SW480 (cell line): ENCODE measurements around the gene EXOSC9.

ENCODE experiments used
- DNase-seq: peaks from one replicate; pipeline ENCODE4 v3.0.0-alpha.2; 2016; ENCODE audit warnings: low spot score

EXOSC9 gene

GRCh38 chr4:121789960-121790829 is 10.9 kb upstream of the EXOSC9 start:
- no peak for DNase-seq

- no peak for DNase-seq
These were observed 10.1 kb upstream of the EXOSC9 start for GRCh38 chr4:121790976-121791375.

GRCh38 chr4:121791481-121791880 is 9.6 kb upstream of the EXOSC9 start:
- peak; percentile 1 for DNase-seq

- DNase-seq, result no peak
These were observed 8.2 kb upstream of the EXOSC9 start for GRCh38 chr4:121792966-121793365.

GRCh38 chr4:121794505-121795188 is 6.5 kb upstream of the EXOSC9 start:
- DNase-seq, result no peak

GRCh38 chr4:121796283-121796682 is 4.8 kb upstream of the EXOSC9 start:
- no peak for DNase-seq

- no peak for DNase-seq
These were observed 1.8 kb upstream of the EXOSC9 start for GRCh38 chr4:121799208-121799823.

- no peak for DNase-seq
These were observed 1.1 kb upstream of the EXOSC9 start for GRCh38 chr4:121799867-121800501.

- no peak for DNase-seq
These were observed 524 bp upstream of the EXOSC9 start for GRCh38 chr4:121800638-121800960.

GRCh38 chr4:121801715-121802075 is 572 bp downstream of the EXOSC9 start:
- DNase-seq, result no peak

- DNase-seq, result no peak
These were observed 5.3 kb downstream of the EXOSC9 start for GRCh38 chr4:121806411-121806810.

- DNase-seq, result no peak
These were observed 10.0 kb downstream of the EXOSC9 start for GRCh38 chr4:121811122-121811521.

- DNase-seq, result no peak
These were observed 13.6 kb downstream of the EXOSC9 start for GRCh38 chr4:121814756-121815155.

- DNase-seq, result no peak
These were observed 15.9 kb downstream of the EXOSC9 start for GRCh38 chr4:121817006-121817405.

GRCh38 chr4:121817701-121818100 is 16.6 kb downstream of the EXOSC9 start:
- no peak for DNase-seq

GRCh38 chr4:121818215-121818614 is 17.1 kb downstream of the EXOSC9 start:
- no peak for DNase-seq

- DNase-seq, result no peak
These were observed 18.3 kb downstream of the EXOSC9 start for GRCh38 chr4:121819216-121819965.

GRCh38 chr4:121822047-121822446 is 20.9 kb downstream of the EXOSC9 start:
- DNase-seq, result no peak

- peak; percentile 34 for DNase-seq
These were observed 21.8 kb downstream of the EXOSC9 start for GRCh38 chr4:121822796-121823504.

GRCh38 chr4:121823505-121824170 is 22.5 kb downstream of the EXOSC9 start, which contains the start of gene CCNA2:
Gene CCNA2, minus strand, starts transcription at chr4:121823883. Its CDS starts 255 bp downstream, at chr4:121823628.
- DNase-seq, result peak; percentile 92

- DNase-seq, result no peak
These were observed 23.0 kb downstream of the EXOSC9 start for GRCh38 chr4:121824171-121824527.
